ELF-1 (cell line): ENCODE results near the gene FRMD6.
"Not testable (repeated sequence)": the region's sequence is repeated elsewhere in the genome, so short reads cannot be mapped to it uniquely, and the experiment has no call there.

Experiments used
- DNase-seq: peaks from one replicate; pipeline ENCODE4 v3.0.0-alpha.2; 2016; ENCODE audit warnings: low read depth, low spot score

The FRMD6 gene

DNA sequence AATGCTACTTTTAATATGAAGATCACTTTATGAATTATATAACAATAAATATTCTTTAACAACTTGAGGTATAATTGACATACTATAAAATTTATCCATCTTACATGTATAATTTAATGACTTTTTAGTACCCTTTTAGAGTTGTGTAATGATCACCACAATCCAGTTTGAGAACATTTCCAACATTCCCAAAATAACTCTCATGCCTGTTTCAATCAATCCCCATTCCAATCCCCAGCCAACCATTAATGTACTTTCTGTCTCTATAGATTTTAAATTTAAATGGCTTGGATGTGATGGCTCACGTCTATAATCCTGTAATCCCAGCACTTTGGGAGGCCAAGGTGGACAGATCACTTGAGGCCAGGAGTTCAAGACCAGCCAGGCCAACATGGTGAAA is 23.5 kb upstream of the FRMD6 start:
- DNase-seq = no peak

DNA sequence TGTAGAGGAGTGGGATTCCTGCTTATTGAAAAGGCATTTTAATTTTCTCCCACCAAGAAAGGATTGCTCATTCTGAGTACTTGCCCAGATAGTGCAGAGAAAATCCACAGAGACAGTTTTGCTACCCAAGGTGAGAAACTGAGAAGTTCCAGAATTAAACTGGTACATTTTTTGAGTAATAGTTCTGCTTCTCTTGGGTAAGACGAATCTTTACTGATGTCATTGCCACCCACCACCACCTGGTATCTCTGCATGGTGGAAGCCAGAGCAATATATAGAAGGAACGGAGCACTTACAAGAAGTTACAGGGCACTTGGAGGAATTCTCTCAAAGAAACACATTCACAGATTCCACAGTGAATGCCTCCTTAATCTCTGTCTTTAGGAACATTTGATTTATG is 20.7 kb upstream of the FRMD6 start:
- DNase-seq = no peak

DNA sequence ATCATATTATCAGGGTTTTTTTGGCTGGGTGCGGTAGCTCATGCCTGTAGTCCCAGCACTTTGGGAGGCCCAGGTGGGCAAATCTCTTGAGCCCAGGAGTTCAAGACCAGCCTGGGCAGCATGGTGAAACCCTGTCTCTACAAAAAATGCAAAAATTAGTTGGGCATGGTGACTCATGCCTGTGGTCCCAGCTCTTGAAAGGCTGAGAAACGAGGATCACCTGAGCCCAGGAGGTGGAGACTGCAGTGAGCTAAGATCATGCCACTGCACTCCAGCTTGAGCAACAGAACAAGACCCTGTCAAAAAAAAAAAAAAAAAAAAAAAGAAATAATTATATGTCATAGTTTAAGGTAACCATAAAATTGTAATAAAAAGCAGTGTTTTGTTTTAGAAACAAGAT is 18.4 kb upstream of the FRMD6 start:
- not testable (repeated sequence) for DNase-seq

DNA sequence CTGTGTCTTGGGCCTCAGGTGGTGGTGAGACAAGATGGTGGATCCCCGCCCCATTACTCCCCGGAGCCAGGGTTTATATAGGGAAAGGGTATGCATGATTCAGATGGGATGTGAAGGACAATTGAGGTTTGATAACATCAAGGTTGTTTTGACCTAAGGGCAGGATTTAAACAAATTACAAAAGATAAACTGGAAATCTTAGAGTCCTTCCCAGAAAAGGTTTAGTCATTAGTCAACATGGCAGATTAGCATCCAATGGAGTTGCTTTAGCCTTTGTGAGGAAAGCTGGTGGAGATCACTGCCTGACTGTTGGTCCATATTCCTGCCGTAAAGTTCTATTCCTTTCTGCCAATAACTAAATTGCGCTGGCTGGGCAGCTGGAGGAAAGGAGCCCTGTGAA is 15.6 kb upstream of the FRMD6 start:
- DNase-seq = no peak

DNA sequence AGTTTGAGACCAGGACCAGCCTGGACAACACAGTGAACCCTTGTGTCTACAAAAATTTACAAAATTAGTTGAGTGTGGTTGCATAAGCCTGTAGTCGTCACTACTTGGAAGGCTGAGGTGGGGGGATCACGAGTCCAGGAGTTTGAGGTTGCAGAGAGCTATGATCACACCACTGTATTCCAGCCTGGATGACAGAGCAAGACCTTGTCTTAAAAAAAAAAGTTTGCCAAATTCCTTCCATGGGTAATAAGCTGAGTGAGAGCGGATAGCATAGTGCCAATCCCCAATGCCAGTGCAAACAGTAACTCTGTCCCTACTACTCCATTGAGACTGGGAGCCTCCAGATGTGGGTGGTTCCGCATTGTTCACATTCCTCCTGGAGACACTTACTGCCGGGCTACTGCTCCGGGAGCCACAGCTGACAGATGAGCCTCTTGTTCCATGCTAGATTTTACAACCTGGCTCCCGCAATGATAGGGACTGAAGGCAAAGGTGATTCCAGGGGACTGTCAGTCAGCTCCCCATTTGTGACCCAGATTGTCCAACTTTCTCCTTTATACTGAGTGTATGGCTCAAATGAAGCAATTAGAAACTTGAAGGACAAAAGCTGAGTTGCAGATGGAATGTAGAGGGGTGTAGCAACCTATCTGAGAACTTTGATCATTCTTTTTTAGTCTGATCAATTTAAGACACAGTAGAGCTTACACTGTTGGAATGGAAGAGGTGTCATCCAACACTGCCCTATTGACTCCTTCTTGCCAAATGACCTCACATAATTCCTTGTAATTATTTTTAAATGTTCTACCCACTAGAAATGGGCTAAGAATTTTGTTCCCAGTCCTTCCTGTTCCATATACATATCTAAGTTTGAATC is 13.4 kb upstream of the FRMD6 start:
- DNase-seq = peak; percentile 84

DNA sequence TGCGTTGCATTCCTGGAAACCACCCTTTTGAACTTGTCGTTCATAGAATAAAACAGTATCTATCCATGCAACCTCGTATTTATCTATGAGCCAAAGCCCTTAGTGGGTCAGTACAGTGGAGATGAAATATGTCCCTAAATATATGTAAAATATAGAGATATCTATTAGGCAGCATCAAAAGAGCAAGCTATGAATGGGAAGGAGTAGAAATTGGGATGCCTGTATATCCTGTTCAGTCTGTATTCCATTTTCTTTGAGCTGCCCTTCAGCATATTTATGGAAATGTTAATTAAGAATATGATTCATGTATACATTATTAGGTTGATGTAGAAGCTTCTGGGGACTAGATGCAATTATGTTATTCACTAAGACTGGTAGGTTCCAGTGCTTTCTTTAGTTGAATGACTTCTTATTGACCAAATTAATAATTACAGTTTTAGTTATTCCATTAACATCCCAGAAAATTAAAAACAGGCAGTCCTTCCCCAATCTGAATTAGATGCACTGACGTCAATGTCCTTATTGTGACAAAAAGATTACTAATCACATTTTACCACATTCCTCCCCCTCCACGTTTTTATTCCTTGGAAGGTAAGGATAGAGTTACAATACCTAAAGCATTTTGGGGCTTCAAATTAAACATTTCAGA is 11.9 kb upstream of the FRMD6 start:
- no peak for DNase-seq

DNA sequence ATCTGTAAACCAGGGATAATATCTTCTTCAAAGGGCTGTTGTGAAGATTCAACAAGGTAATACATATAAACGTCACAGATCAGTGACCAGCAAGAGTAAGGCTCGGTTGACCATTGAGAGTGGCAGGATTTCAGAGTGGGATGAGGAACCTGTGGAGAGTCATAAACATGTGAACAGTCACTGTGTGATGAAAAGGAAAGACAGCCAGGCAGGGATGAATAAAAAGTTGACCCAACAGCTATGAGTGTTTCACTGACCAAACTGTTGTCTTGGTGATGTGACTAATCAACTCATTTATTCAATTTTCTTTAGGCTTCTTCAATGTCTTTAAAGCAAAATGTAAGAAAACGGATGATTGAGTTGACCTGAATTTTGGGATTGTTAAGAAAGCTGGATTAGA is 8.6 kb upstream of the FRMD6 start:
- no peak for DNase-seq

DNA sequence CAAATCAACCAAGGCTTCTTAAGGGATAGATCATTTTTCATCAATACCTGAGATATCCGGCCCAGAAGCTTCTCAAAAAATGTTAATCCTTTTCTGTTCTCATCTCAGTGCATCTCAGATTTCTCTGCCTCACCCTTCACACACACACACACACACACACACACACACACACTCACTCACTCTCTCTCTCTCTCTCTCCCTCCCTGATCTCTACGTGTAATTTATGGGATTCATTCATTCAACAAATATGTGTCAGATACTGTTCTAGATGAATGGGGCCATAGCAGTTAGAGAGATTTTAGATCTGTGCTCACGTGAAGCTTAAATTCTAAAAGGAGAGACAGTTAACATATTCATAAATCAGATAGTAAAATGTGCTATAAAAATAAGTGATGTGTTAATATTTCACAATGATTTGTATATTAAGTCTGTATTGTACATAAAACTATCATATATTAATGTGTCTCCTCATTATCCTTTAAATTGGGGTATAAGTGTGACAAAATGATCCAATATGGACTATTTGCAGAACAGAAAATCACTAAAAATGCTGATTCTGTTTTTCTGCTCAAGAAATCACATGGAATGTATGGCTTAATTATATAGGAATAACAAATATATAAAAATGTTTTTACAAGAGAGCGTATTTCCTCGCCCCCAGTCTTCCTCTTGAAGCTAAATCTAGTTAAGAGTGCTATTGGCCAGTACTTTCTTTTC is 7.3 kb upstream of the FRMD6 start:
- no peak for DNase-seq

DNA sequence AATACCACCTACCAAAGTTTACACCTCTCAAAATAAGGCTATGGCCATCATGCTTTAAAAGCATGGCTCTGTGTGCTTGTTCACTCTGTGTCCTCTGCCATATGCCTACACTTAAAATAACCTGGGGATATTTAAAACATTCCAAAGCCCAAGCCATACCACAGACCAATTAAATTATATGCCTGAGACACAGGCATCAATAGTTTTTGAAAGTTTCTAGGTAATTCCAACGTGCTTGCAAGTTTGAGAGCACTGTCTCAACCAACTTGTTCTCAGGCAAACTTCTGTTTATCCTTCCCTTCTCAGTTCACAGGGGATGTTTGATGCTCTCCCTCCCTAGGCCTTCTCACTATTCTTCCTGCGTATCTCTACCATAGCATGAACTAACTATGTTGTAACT is 3.4 kb upstream of the FRMD6 start:
- no peak for DNase-seq

DNA sequence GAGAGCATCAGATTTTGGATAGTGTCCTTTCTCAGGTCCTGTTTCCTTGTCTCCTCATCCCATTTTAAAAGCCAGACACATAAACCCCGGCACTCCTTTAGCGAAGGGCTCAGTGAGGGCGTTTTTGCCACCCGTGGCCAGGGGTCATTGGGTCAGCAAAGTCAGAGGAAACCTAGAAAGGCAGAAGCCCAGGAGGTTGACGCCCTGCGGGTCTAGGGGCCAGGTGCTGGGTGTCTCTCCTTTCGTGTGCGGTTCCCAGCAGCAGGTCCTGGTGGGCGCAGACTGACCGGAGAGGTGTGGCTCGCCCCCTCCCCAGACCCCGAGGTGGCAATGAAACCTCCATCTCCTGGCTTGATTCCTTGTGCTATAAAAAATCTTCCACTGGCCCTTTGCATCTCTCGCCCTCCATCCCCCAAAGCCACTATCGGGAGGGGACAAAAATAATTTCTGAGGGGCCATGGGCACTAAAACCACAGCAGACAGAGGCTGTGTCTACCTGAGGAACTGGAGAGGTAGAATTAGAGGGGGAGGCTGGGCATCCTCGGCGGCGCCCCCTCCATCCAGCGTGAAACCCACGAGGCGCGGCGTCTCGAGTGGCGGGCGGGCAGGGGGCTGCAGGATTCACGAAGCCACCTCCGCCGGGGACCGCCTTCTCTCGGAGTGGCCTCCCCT is 858 bp upstream of the FRMD6 start:
- DNase-seq = peak; percentile 73

DNA sequence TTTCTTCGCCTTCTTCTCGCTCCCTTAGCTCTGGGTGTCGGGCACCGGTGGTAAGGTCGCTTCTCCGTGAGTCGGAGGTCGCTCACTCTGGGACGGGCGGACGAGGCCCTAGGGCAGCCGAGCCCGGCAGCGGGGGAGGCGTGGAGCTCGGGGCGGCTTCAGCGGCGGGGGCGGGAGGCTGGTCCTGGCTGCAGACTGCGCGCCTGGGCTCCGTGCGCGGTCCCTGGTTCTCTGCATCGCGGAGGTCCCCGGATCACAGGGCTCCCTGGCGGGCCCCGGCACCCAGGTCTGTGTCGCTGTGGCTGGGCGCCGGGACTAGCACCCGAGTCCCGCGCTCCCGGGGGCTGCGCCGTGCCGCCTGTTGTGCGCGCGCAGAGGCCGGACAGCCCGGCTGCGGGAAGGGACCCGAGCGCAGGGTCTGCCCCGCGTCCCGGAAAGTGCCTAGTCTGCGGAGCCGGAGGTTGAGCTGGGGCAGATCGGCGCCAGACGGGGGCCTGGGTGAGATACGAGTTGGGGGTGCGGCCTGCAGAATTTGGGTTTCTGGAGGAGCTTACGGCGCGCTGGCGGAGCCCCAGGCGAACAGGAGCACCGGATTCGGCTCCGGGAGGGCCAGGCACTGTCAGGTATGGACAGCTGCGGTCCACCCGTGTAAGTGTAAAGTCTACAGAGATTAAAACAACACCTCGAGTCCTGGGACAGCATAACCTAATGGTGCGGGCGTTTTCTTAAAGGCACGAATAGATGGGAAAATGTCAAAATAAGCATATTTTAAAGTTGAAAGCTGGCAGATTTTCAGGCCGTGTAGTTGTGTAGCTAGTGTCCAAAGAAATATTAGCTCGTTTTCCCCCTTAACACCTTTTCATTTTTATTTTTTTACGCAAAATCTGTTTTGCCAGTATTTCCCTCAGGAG is 713 bp downstream of the FRMD6 start:
- peak; percentile 61 for DNase-seq

DNA sequence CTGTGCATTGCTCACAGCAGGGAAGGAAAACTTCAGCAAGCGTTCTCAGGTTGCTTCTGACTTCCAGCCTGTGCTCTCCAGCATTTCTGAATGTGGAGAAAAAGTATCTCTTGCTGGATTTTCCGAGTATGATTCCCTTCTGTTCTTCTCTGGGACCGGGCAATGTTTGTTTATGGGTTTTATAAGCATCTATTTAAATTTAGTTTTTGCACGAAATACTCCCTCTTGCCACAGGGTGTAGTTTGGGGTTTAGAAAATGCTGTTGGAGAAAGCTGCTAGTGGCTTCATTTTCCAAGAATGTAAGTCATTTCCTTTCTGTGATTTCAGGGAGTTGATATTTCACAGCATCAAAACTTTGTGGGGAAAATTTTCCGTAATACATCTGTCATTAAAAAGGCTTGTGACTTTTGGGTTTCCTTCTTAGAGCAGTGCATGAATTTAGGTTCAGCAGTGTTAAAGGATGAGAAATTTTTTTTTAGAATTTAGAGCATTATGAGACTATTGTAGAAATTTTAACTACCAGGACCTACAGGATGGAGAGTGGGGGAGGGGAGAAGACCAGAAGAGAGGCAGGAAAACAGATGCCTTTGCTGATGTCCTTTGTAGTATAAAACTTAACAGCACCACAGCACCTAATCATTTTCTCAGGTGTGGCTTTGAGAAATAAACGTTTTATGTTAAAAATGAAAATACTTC is 1.5 kb downstream of the FRMD6 start:
- DNase-seq = no peak

DNA sequence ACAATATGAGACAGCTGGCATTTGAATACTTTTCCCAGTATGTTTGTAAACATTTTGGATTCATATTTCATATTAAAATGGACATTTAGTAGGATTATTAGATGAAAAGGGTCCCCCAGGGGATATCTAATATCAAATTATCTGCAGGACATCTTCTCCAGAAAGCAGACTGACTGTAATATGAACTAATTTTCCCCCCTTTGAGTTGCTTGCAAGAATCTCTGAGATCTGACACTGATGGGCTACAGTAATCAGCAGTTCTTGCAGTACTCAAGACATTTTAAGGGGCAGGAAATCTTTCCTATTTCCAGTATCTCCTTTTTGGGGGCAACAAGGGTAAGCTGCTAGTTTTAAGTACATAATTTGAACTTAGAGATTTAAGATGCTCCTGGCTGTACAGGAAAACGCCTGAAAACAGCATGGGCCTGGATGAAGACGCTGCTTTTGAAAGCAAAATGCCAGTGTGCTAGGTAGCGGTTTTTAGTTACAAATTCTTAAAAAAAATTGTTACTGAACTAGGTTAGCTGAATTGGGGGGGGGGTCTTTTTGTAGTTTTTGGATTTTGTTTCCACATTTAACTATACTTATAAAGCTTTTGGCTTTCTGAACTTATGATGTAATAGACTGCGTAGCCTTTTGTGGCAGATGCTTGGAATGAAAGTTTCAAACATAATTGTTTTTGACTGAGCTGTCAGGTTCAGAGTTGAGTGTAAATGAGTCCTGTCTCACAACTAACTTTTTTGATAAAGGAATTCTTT is 2.2 kb downstream of the FRMD6 start:
- no peak for DNase-seq

DNA sequence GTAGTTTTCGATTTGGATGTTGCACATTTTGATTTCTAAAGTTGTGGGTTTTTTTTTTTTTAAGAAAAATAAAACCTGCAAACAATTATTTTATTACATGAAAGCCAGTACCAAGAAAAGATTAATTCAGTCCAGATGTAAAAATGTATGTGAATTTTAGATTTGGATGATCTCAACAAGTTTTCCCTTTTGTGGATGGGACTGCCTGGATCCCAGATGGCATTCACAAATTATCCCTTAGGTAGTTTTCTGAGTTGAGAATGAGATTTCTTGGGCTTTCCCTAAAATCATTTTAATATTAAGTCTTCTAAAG is 2.8 kb downstream of the FRMD6 start:
- DNase-seq = no peak

DNA sequence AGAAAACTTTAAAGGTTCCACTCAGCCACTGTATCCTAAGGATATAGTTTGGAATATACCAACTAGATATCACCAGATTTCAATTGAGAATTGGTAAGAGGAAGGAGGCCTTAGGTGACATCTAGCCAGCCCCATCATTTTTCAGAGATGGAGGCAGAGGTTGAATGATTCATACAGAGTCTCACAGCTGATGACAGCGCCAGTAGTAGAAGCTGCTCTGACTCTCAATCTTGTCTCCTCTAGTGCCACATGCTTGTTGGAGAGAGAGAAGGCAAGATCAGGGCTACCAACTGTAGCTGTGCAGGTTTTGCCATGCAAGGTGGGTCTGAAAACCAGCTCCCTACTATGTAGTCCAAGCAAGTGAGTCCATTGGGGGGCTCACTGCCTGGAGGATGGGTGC is 6.1 kb downstream of the FRMD6 start:
- no peak for DNase-seq

DNA sequence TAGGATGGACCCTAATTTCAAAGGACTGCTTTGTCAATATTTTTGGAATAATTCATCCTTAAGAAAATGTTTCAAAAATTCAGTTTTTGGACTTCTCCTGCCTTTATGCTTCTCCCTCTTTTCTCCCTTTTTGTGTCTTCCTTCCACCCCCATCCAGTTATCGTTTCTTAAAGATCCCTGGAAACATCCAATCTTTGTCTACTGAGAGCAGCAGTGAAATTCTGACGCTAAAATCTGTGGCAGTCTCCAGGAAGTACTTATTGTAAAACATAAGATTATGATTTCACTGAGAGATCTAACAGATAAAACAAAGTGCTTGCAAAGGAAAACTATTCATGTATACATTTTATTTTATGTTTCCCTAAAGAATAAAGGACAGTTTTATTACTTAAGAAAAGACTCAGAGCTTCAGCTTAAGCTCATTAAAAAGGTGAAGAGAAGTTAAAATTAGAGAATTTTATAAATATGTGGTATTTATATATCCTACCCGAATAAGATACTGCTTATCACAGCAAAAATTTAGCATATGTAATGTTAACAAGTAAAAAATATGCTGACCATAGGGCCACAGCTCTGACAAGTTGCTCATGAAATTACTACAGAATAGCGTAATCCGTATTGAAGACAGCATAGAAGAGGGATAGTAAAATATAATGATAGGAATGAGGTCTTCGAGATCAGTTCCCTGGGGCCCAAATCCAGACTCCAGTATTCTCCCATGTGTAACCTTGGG is 6.9 kb downstream of the FRMD6 start:
- DNase-seq = no peak

DNA sequence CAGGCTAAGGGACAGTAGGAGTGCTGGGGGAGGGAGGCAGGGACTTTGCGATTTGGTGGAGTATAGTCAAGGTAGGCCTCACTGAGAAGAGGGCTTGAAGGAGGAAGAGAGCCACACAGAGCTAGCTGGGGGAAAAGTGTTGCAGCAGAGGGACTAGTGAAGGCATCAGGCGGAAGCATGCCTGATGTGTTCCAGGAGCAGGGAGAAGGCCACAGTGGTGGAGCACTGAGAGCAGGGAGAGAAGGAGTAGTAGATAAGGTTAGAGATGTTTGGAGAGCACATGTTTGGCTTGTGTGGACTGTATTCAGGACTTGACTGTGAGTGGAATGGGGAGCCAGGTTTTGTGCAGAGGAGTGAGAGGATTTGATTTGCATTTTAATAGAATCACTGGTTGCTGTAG is 9.0 kb downstream of the FRMD6 start:
- no peak for DNase-seq

DNA sequence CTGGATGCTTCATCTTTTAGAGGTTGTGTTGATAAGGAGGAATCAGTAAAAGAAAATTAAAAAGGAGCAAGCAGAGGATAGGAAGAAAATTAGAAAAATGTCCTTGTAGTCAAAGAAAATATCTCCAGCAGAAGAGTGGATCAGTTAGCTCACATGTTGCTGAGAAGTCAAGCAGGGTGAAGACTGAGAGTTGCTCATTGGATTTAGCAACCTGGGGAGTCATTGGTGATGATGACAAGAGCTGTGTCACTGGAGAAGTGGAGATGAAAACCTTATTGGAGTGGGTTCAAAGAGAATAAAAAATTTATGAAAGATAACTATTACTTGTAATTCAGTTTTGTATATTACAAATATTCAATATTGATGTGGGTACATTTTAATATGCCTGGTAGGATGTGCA is 9.8 kb downstream of the FRMD6 start:
- no peak for DNase-seq

DNA sequence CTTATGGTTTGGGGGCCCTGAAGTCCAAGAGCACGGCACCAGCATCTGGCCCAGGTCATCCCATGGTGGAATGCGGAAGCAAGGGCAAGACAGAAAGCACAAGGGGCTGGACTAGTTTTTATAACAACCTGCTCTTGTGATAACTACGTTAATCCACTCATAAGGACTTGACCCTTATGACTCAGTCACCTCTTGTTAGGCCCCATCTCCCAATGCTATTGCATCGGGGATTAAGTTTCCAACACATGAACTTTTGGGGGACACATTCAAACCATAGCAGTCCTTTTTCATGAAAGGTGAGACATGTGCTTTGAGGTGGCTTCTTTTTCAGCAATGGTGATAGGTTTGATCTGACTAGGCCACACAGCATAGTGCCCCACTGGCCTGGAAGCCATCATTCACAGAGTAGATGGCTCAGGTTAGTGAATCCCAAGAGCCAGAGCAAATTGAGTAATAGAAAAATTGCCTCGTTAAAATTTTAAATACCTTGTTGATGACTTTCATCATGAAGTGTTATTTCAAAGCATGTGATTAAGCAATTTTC is 12.1 kb downstream of the FRMD6 start:
- no peak for DNase-seq
